Tongue (tissue), 2 donors: ENCODE results near the gene PTX4. TPM values are rescaled to one million over a fixed set of nuclear protein-coding genes. Genes with fewer than 3 reads are reported as not detected.
A peak's percentile ranks its signal among the peaks of the same experiment; 100 is the strongest.

ENCODE experiments used
- DNase-seq: peaks from one replicate; pipeline ENCODE4 v3.0.0-alpha.2; 2015
- total RNA-seq: library from RNA; depleted of rRNA; stranded (reverse); fragments of >200 nt; gene quantifications from one replicate; pipeline ENCODE4 v1.2.3, GENCODE V29; 2014

PTX4 gene, protein sequence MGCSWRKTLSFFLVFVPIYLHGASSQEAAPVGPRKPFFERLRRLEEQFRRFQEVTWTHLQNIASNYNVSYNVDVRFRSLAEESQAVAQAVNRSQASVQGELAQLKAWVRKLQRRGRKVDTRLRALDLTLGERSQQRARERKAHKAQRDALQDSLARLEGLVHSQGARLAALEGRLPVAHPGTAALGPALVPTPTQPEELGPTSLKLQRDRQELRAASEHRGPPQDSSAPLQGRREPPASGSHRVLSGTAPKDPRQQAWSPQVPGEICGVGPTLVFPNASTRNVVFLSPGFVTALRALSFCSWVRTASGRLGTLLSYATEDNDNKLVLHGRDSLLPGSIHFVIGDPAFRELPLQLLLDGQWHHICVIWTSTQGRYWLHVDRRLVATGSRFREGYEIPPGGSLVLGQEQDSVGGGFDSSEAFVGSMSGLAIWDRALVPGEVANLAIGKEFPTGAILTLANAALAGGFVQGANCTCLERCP
- 1.5 TPM for total RNA-seq

- no peak for DNase-seq
Observed at GRCh38 chr16:1488619-1489018, at the start of gene PTX4. Gene PTX4, minus strand, starts transcription at chr16:1488944. Its CDS starts 35 bp downstream, at chr16:1488909.

DNA sequence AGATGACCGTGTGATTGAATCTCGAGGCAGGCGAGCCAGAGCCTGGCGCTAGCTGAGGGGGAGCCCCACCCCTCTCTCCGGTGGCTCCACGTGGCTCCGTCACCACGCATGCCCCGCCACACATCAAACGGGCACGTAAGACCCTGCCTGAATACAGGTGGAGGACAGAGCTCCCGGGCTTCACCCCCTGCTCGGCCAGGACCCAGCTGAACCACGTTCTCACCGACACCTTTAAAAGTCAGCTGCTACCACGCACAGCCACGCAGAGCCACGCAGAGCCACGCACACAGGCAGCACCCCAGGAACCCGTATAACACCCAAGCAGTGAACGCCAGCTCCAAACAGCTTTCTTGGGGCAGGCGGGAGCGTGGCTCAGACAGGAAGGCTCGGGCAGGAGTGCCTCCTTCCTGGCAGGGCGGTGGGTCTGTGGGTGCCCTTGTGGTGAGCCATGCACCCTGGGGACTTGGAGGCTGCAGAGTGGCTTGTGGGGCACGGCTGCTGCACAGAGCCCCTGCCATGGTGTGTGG is 49.1 kb upstream of the PTX4 start:
- no peak for DNase-seq

DNA sequence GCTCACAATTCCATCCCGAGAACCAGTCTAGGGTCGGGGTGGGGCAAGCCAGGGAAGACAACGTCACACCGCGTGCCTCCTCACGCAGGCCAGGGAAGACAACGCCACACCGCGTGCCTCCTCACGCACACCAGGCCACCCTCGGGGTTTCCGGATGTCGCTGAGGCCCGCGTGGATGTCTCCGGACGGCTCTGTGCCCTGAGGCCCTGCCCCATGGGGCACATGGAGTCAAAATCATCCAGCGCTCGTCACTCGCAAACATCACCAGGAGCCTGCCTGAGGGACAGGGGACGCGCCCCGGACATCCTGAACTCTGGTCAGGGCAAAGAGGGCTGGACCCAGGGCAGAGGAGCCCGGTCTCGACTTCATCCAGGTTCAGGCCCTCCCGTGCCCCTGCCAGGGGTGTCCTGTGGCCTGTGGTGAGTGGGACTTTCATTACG is 48.4 kb upstream of the PTX4 start:
- DNase-seq = no peak

GRCh38 chr16:1536601-1537000 is 47.9 kb upstream of the PTX4 start:
- DNase-seq = no peak

DNA sequence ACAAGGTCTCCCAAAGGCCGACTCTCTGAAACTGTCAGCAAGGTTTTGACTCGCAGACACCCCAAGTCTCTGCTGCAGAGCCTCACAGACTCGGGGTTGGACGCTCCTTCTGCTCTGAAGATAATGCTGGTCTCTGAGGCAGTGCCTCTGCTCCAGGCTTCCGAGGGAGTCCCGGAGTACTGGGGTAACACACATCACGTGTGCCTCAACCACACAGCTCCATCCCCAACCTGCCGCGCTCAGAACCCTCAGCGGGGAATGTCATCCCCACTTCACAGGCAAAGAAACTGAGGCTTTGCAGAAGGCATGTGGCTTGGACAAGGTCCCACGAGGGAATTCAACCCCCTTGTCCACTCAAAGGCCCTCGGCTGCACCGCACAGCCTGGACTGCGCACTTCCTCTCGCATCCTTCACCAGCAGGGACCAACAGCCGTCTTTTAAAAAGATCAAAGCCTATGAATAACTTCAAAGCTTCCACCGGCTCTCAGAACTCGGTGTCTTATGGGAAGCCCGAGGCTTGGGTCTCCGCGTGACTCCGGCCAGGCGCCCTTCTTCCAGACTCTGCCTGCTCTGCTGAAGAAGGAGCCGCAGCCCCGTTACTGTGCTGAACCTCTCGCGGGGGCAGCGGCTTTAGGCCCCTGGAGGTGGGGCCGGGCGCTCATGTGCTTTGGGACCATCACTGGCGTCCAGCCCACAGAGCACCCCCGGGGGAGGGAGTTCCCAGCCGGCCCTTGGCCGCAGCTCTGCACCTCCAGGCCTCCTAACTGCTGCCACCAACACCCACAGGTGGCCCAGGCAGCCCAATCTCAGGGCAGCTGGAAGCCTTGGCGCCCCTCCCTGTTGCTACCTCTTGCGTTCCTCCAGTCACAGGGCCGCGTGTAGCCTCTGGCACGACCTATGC is 46.9 kb upstream of the PTX4 start:
- no peak for DNase-seq

- no peak for DNase-seq
Observed at GRCh38 chr16:1534021-1535020, 45.6 kb upstream of the PTX4 start.

- DNase-seq = peak; percentile 77
Observed at GRCh38 chr16:1533443-1533951, 44.8 kb upstream of the PTX4 start, which contains the start of gene TMEM204. Gene TMEM204, plus strand, starts transcription at chr16:1533666. Its CDS starts 610 bp downstream, at chr16:1534276.

GRCh38 chr16:1532771-1533170 is 44.0 kb upstream of the PTX4 start:
- DNase-seq = no peak

GRCh38 chr16:1532081-1532760 is 43.5 kb upstream of the PTX4 start:
- peak; percentile 66 for DNase-seq

GRCh38 chr16:1531638-1531910 is 42.8 kb upstream of the PTX4 start:
- DNase-seq = no peak

DNA sequence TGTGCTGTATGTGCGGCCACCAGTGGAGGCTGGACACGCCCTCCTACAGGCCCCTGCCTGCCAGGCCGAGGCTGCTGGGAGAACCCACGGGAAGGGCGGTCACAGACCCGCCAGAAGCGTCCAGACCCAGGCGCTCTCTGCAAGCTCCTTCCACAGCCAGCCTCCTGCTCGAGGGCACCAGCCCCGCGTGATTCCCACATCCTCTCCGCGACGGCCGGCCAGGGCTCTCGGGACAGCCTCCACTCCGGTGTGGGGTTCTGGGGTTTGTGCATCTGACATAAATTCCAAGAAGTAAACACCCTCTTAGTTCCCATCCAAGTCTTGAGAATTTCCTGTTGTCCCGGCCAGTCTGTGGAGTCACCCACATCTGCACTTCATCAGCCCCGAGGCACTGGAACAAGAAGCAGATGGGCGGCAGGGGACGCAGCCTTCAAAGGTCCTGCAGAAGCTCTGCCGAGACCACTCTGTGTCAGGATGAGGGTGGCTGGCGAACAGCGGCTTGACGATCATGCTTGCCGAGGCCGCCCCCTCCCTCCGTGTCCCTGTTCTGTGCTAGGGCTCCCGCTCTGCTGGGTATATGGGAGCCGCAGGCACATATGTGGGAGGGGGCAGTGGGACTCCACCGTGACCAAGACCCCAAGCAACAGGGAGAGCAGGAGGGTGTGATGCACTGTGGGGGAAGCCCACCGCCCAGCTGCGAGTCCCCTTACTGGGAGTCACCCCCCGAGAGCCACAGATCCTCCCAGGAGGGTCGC is 42.3 kb upstream of the PTX4 start:
- DNase-seq = peak; percentile 84

- DNase-seq = no peak
Observed at GRCh38 chr16:1530349-1530882, 41.7 kb upstream of the PTX4 start.

- DNase-seq = no peak
Observed at GRCh38 chr16:1528921-1529537, 40.3 kb upstream of the PTX4 start.

DNA sequence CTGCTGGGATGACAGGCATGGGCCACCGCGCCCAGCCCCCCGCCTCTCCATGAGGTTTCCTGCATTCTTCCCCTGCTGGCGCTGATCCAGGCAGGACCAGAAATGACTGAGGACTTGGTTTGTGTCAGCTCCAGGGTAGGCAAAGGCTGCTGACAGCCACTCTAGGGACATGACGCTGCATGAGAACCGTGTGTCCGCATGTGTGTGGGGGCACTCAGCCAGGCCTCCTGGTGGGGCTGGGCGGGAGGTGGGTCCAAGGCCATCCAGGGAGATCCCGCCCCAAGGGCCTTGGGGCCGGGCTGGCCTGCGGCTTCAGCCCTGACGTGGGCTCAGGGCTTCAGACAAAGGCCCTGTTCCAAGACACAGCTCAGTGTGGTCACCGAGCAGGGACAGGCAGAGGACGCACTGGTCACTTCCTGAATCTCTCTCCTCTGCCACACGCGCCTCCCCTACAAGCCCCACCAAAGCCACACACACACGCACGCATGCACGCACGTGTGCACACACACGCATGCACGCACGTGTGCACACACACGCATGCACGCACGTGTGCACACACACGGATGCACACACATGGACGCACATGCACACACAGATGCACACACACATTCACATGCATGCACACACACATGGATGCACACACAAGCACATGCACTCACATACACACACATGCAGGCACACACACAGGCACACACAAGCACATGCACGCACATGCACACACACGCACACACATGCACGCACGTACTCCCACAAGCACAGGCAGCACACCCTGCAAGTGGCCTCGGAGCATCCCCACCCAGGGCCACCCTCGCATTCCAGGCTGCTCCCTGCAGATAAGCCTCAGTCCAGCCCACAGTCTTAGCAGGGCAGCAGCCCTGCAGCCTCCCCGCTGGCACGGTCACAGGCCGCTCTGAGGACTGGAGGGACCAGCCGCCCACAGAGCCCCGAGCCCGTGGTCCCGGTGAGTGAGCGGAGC is 39.4 kb upstream of the PTX4 start:
- DNase-seq = peak; percentile 60

- DNase-seq = no peak
Observed at GRCh38 chr16:1526608-1527555, 38.1 kb upstream of the PTX4 start.

DNA sequence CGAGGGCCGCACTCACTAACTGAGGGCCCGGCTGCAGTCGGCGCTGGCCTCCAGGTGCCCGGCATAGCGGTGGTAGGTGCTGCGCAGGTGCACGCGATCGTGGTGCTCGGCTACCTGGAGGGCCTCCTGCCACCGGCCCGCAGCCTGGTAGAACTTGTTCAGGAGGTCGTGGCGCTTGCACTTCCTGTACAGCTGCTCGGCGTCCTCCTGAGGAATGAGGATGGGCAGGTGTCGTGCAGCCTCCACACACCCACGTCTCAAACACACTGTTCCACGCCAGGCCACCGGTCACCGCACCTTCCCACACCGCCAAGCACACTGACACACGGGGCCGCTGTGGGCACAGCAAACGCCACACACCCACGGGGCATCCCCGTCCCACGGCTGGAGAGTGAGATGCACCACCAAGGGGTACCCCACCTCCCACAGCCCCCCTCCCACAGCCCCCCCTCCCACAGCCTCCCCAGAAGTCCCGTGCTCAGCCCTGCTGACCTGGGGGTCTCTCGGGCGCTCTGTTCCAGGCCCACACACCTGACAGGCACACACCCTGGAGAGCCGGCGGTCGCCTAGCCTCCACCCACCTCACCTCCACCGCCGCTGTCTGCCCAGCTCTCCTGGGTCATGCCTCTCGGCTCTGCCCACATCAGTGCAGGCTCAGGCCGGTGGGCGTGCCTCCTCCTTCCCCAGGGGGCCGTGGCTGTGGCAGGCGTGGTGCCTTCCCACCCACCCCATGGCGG is 37.3 kb upstream of the PTX4 start:
- no peak for DNase-seq
